HG03196 (cell line): ENCODE data around the gene LRRC18.

Experiments used
- ATAC-seq: cut with Tn5 transposase; IDR thresholded peaks from one replicate; pipeline ENCODE4 v1.9.1; 2021; ENCODE audit not compliant: unreplicated experiment

The LRRC18 gene

GRCh38 chr10:48939790-48940325 lies at the start of gene LRRC18:
Gene LRRC18, minus strand, starts transcription at chr10:48939840. Its CDS starts 25,685 bp downstream, at chr10:48914155.
- ATAC-seq = no peak

- ATAC-seq = no peak
Measured at GRCh38 chr10:48985621-48986158, 46.0 kb upstream of the LRRC18 start.

- ATAC-seq = no peak
Measured at GRCh38 chr10:48983648-48984351, 44.2 kb upstream of the LRRC18 start.

GRCh38 chr10:48982584-48982983 lies 42.9 kb upstream of the LRRC18 start:
- no peak for ATAC-seq

GRCh38 chr10:48981310-48981907 lies 41.8 kb upstream of the LRRC18 start:
- no peak for ATAC-seq

GRCh38 chr10:48978318-48978717 lies 38.7 kb upstream of the LRRC18 start:
- ATAC-seq = no peak

GRCh38 chr10:48976196-48976595 lies 36.6 kb upstream of the LRRC18 start:
- ATAC-seq = no peak

GRCh38 chr10:48974510-48975156 lies 35.0 kb upstream of the LRRC18 start:
- ATAC-seq = no peak

- ATAC-seq = no peak
Measured at GRCh38 chr10:48973065-48973464, 33.4 kb upstream of the LRRC18 start.

- no peak for ATAC-seq
Measured at GRCh38 chr10:48970654-48971053, 31.0 kb upstream of the LRRC18 start.

GRCh38 chr10:48970046-48970445 lies 30.4 kb upstream of the LRRC18 start:
- no peak for ATAC-seq

GRCh38 chr10:48968036-48968435 lies 28.4 kb upstream of the LRRC18 start:
- ATAC-seq = no peak

GRCh38 chr10:48965460-48965859 lies 25.8 kb upstream of the LRRC18 start:
- no peak for ATAC-seq

GRCh38 chr10:48964038-48964437 lies 24.4 kb upstream of the LRRC18 start:
- no peak for ATAC-seq

GRCh38 chr10:48958598-48959190 lies 19.1 kb upstream of the LRRC18 start:
- no peak for ATAC-seq

- no peak for ATAC-seq
Measured at GRCh38 chr10:48957361-48958151, 17.9 kb upstream of the LRRC18 start.

GRCh38 chr10:48951707-48952106 lies 12.1 kb upstream of the LRRC18 start:
- ATAC-seq = no peak

- no peak for ATAC-seq
Measured at GRCh38 chr10:48948470-48949037, 8.9 kb upstream of the LRRC18 start.

- ATAC-seq = no peak
Measured at GRCh38 chr10:48947690-48948469, 8.2 kb upstream of the LRRC18 start.
